ENCODE results near the gene ZNF560. TPM values are rescaled to one million over a fixed set of nuclear protein-coding genes. Genes with fewer than 3 reads are reported as not detected.
"Not testable (repeated sequence)": the region's sequence is repeated elsewhere in the genome, so short reads cannot be mapped to it uniquely, and the experiment has no call there.

ZNF560 gene
- not detected for total RNA-seq

DNA sequence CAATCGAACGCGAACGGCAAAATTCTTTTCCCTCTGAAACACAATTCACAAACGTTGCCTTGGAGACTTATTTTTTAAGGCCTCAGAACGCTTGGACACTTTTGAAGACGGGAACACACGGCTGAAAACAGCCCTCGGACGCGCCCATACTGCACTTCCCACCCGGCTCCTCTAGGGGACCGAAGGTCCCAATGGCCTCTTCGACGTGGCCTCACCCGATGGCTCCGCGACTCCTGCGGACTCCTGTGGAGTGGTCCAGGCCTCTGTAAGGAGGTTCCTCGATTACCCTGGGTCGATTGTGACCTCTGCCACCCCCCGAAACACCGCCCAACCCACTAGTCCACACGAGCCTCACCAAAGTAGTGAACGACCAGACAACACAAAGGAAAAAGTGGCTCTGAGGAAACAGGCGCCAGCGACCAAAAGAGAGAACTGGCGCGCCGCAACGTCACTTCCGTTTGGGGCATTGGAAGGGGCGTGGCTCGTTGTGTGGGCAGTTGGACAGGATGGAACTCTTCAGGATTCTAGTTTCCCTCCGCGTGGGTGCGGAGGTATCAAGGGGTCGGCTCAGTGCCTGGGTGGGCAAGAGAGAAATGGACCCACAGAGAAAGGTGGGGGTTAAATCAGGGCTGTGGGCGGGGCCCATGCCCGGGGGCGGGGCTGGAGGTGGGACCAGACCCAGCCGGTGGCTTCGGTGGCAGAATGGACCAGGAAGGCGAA, at the start of gene ZNF560:
TSS of gene ZNF560 (minus strand) at position 434 of the 720 bp plus-strand sequence. CDS start 23,303 bp downstream, outside the sequence.
- Histone ChIP-seq H3K36me3 (no peaks in the 10 kb centered on the region), H3K27ac (no peak within 1 kb of the TSS), H3K9me3 (peaks cover 0 to 88% (median 2%) of the 10 kb centered on the region in 3 donors), H3K27me3 (peaks cover 19% of the 10 kb centered on the region), H3K4me3 (no peak within 1 kb of the TSS), H3K4me1 (no peaks in the 10 kb centered on the region)
- WGBS, 2 donors (ENCODE audit: low coverage in 1 of 2) = 0 to 3% methylated on average over 7 to 26 of the region's 44 CpGs
- no peak for ATAC-seq
- TF ChIP-seq POLR2A (IDR thresholded peaks at IDR 0.05) (no peak), EP300 (IDR thresholded peaks at IDR 0.05) (no peak), POLR2AphosphoS5 (IDR thresholded peaks at IDR 0.05) (no peak)
- TF ChIP-seq, protein P1, sequence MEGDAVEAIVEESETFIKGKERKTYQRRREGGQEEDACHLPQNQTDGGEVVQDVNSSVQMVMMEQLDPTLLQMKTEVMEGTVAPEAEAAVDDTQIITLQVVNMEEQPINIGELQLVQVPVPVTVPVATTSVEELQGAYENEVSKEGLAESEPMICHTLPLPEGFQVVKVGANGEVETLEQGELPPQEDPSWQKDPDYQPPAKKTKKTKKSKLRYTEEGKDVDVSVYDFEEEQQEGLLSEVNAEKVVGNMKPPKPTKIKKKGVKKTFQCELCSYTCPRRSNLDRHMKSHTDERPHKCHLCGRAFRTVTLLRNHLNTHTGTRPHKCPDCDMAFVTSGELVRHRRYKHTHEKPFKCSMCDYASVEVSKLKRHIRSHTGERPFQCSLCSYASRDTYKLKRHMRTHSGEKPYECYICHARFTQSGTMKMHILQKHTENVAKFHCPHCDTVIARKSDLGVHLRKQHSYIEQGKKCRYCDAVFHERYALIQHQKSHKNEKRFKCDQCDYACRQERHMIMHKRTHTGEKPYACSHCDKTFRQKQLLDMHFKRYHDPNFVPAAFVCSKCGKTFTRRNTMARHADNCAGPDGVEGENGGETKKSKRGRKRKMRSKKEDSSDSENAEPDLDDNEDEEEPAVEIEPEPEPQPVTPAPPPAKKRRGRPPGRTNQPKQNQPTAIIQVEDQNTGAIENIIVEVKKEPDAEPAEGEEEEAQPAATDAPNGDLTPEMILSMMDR (IDR thresholded peaks at IDR 0.05) = no peak

DNA sequence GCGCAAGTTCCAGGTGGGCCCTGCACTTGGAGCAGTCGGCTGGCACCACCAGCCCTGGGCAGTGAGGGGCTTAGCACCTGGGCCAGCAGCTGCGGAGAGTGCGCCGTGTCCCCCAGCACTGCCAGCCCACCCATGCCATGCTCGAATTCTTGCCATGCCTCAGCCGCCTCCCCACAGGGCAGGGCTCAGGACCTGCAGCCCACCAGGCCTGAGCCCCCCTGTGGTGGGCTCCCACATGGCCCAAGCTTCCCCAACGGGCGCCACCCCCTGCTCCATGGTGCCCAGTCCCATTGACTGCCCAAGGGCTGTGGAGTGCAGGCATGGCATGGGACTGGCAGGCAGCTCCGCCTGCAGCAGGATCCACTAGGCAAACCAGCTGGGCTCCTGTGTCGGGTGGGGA, 49.5 kb upstream of the ZNF560 start:
- peaks cover 0 to 31% (median 0%) of the 10 kb centered on the region in 3 donors for H3K9me3 ChIP-seq

DNA sequence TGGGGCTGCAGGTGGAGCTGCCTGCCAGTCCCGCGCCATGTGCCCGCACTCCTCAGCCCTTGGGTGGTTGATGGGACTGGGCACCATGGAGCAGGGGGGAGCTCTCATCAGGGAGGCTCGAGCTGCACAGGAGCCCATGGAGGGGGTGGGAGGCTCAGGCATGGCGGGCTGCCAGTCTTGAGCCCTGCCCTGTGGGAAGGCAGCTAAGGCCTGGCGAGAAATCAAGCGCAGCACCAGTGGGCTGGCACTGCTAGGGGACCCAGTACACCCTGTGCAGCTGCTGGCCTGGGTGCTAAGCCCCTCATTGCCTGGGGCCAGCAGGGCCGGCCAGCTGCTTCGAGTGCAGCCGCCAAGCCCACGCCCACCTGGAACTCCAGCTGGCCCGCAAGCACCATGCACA, 42.9 kb upstream of the ZNF560 start:
- not testable (repeated sequence) for H3K36me3 ChIP-seq, H3K27me3 ChIP-seq, ATAC-seq, H3K27ac ChIP-seq, H3K9me3 ChIP-seq, H3K4me3 ChIP-seq
- peaks cover 0 to 22% (median 0%) of the 10 kb centered on the region in 3 donors for H3K4me1 ChIP-seq
- no CpG with 5 or more reads among the region's 12 CpGs for WGBS, 2 donors (ENCODE audit: low coverage in 1 of 2)

More for the DNA sequence above, 49.5 kb upstream of the ZNF560 start:
- H3K4me3 ChIP-seq = no peak overlapping the region
- H3K4me1 ChIP-seq = no peaks in the 10 kb centered on the region
- no peaks in the 10 kb centered on the region for H3K27me3 ChIP-seq
- H3K27ac ChIP-seq = no peak overlapping the region
- peaks cover 0 to 6% of the 10 kb centered on the region in 2 donors for H3K36me3 ChIP-seq
- no peak for TF ChIP-seq EP300 (IDR thresholded peaks at IDR 0.05)
- TF ChIP-seq POLR2AphosphoS5 (IDR thresholded peaks at IDR 0.05) = no peak
- no peak for TF ChIP-seq POLR2A (IDR thresholded peaks at IDR 0.05)
- TF ChIP-seq, protein P1 (IDR thresholded peaks at IDR 0.05) = no peak
- WGBS, 2 donors (ENCODE audit: low coverage in 1 of 2) = no CpG with 5 or more reads among the region's 11 CpGs
- ATAC-seq = no peak

DNA sequence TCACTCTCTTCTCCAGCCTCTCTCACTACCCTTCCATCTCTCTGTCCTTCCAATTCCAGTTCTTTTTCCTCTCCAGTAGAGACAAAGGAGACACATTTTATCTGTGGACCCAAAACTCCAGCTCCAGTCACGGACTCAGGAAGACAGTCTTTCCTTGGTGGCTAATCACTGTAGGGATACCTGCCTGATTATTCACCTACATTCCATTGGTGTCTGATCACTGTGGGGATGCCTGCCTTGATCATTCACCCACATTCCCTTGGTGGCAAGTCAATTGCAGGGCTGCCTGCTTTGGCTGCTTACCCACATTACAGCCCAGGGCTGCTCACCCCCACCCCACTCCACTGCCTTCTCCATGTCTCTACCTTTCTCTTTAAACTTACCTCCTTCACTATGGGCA, 41.5 kb upstream of the ZNF560 start:
- peaks cover 0 to 22% (median 0%) of the 10 kb centered on the region in 3 donors for H3K4me1 ChIP-seq
- H3K36me3 ChIP-seq = peaks cover 3 to 20% of the 10 kb centered on the region in 2 donors
- not testable (repeated sequence) for ATAC-seq, H3K27ac ChIP-seq, H3K27me3 ChIP-seq, H3K4me3 ChIP-seq
- H3K9me3 ChIP-seq = peaks cover 0 to 21% (median 0%) of the 10 kb centered on the region in 3 donors
- WGBS, 2 donors (ENCODE audit: low coverage in 1 of 2) = 80 to 100% methylated on average over 1 of the region's 1 CpG

DNA sequence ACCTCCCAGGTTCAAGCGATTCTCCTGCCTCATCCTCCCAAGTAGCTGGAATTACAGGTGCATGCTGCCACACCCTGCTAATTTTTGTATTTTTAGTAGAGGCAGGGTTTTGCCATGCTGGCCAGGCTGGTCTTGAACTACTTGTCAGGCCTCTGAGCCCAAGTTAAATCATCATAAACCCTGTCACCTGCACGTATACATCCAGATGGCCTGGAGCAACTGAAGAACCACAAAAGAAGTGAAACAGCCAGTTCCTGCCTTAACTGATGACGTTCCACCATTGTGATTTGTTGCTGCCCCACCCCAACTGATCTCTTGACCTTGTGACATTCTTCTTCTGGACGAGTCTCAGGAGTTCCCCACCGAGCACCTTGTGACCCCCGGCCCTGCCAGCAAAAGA, 40.8 kb upstream of the ZNF560 start:
- peaks cover 8 to 27% of the 10 kb centered on the region in 2 donors for H3K36me3 ChIP-seq
- peaks cover 0 to 22% (median 0%) of the 10 kb centered on the region in 3 donors for H3K4me1 ChIP-seq
- ATAC-seq, H3K27me3 ChIP-seq: not testable (repeated sequence)
- H3K9me3 ChIP-seq = peaks cover 0 to 28% (median 0%) of the 10 kb centered on the region in 3 donors
- H3K27ac ChIP-seq = peak overlapping the region; percentile 76 to 95 (median 93)
- WGBS, 2 donors (ENCODE audit: low coverage in 1 of 2) = 85 to 86% methylated on average over 5 to 6 of the region's 6 CpGs
- H3K4me3 ChIP-seq = peak overlapping the region; percentile 81 to 94

DNA sequence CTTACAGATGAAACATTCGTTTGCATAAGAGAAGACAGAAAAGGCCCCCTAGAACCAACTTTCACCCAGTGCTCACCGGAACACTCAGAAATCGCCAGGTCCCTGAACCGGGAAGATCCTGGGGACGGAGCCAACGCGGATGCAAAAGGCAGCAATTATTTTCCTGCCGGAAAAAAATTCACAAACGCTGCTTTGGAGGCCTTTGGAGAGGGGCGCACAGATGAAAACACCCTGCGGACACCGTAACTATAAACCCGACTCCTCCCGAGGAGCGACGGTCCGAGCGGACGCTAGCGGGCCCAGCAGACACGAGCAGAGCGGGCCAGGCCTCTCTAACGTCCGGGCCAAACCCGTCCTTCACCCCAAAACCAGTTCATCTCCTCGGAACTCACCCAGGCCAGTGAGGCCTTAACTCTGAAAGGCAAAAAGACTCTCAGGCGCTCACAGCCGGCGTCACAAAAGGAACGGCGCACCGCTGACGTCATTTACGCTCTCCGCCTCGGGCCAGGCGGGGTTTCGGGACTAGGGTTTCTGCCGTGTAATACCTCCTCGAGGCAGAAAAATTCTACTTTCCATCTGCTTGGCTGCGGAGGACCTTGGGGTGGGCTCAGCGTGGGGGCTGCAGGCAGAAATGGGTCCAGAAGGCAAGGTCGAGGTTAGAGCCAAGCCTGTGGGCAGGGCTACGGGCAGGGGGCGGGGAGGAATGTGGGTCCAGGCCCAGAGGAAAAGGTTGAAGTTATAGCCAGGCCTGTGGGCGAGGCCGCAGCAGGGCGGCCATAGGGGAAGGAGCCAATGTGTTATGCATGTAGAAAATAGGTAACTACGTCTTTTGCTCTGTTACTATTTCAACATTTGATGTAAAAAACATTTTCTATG, 40.0 kb upstream of the ZNF560 start, which contains the start of gene ZNF426:
TSS of gene ZNF426 (minus strand) at position 463 of the 876 bp plus-strand sequence. CDS start 2,413 bp downstream, outside the sequence.
- WGBS, 2 donors (ENCODE audit: low coverage in 1 of 2) = 1% methylated on average over 16 to 30 of the region's 49 CpGs
- Histone ChIP-seq H3K4me1 (peaks cover 0 to 22% (median 0%) of the 10 kb centered on the region in 3 donors), H3K4me3 (peak within 1 kb of the TSS; percentile 81 to 94), H3K27me3 (no peaks in the 10 kb centered on the region), H3K9me3 (peaks cover 0 to 36% (median 0%) of the 10 kb centered on the region in 3 donors), H3K27ac (peak within 1 kb of the TSS; percentile 76 to 95 (median 93)), H3K36me3 (peaks cover 14 to 35% of the 10 kb centered on the region in 2 donors)
- no peak for TF ChIP-seq EP300 (IDR thresholded peaks at IDR 0.05)
- TF ChIP-seq POLR2AphosphoS5 (IDR thresholded peaks at IDR 0.05) = peak; percentile 69
- TF ChIP-seq POLR2A (IDR thresholded peaks at IDR 0.05) = peak; percentile 21 to 35
- TF ChIP-seq, protein P1 (IDR thresholded peaks at IDR 0.05) = peak in 1 of 4 experiments; percentile 11
- peak; percentile 97 for ATAC-seq

Data from gastroesophageal sphincter (tissue), 4 donors.